Nephron (organoid): ENCODE results near the gene CSMD2.

Experiments
- H3K27ac Mint-ChIP-seq, 3 experiments: 2 replicates each; pipeline ENCODE4 v1.8.0; 2020; ENCODE audit warnings: mixed read lengths in 3 of 3, mild to moderate bottlenecking in 2 of 3, moderate library complexity in 1 of 3
- H3K27me3 Mint-ChIP-seq: 2 replicates; pipeline ENCODE4 v1.8.0; 2021; ENCODE audit warnings: low read depth, mild to moderate bottlenecking, moderate library complexity, mixed read lengths
- H3K36me3 Mint-ChIP-seq: 2 replicates; pipeline ENCODE4 v1.8.0; 2020; ENCODE audit warnings: low read depth, mixed read lengths
- H3K4me1 Mint-ChIP-seq: 2 replicates; pipeline ENCODE4 v1.8.0; 2020; ENCODE audit warnings: mixed read lengths
- H3K4me3 Mint-ChIP-seq, 3 experiments: 2 replicates each; pipeline ENCODE4 v1.8.0; 2020; ENCODE audit warnings: mild to moderate bottlenecking in 3 of 3, mixed read lengths in 3 of 3, moderate library complexity in 2 of 3
- H3K9me3 Mint-ChIP-seq: 2 replicates; pipeline ENCODE4 v1.8.0; 2020; ENCODE audit warnings: mixed read lengths
- TF ChIP-seq, protein P1 (sequence below), 3 experiments: fragments of 200-600 bp; sonication (generic); IDR thresholded peaks; one replicate each; pipeline ENCODE4 v1.5.0; 2021; ENCODE audit warnings: antibody characterized with exemption in 3 of 3; ENCODE audit not compliant: unreplicated experiment in 3 of 3

The CSMD2 gene

GRCh38 chr1:33698361-33699035 is 466.5 kb downstream of the CSMD2 start:
- Mint-ChIP-seq H3K4me3 (no peak overlapping the region), H3K27ac (no peak overlapping the region), H3K36me3 (no peaks in the 10 kb centered on the region), H3K9me3 (peaks cover 4% of the 10 kb centered on the region), H3K4me1 (no peaks in the 10 kb centered on the region), H3K27me3 (peaks cover 17% of the 10 kb centered on the region)
- TF ChIP-seq, protein P1, sequence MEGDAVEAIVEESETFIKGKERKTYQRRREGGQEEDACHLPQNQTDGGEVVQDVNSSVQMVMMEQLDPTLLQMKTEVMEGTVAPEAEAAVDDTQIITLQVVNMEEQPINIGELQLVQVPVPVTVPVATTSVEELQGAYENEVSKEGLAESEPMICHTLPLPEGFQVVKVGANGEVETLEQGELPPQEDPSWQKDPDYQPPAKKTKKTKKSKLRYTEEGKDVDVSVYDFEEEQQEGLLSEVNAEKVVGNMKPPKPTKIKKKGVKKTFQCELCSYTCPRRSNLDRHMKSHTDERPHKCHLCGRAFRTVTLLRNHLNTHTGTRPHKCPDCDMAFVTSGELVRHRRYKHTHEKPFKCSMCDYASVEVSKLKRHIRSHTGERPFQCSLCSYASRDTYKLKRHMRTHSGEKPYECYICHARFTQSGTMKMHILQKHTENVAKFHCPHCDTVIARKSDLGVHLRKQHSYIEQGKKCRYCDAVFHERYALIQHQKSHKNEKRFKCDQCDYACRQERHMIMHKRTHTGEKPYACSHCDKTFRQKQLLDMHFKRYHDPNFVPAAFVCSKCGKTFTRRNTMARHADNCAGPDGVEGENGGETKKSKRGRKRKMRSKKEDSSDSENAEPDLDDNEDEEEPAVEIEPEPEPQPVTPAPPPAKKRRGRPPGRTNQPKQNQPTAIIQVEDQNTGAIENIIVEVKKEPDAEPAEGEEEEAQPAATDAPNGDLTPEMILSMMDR (IDR thresholded peaks at IDR 0.05; ENCODE audit: unreplicated experiment in 3 of 3), result no peak

GRCh38 chr1:33697816-33698215 is 467.2 kb downstream of the CSMD2 start:
- Mint-ChIP-seq H3K4me3 (no peak overlapping the region), H3K4me1 (no peaks in the 10 kb centered on the region), H3K27ac (no peak overlapping the region), H3K9me3 (peaks cover 4% of the 10 kb centered on the region), H3K27me3 (peaks cover 17% of the 10 kb centered on the region), H3K36me3 (no peaks in the 10 kb centered on the region)
- TF ChIP-seq, protein P1 (IDR thresholded peaks at IDR 0.05; ENCODE audit: unreplicated experiment in 3 of 3), result no peak

DNA sequence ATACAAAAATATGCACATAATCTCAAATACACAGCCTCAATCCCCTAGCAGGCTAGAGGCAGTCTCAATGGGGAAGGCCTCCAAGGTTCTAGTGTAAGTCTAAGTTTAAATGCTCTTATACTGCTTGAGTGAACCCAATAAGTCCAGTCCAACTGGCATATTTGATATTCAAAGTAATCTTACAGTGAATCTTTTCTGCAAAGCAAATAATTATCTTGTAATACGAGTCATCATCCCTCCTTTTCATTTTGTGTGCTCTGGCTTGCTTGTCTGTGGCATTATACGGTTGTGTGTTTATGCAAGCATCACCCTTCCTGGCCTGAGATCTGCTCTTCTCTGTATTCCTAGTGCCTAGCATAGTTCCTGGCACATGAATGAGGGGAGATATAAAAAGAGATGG is 468.1 kb downstream of the CSMD2 start:
- peaks cover 3% of the 10 kb centered on the region for H3K9me3 Mint-ChIP-seq
- no peaks in the 10 kb centered on the region for H3K36me3 Mint-ChIP-seq
- no peaks in the 10 kb centered on the region for H3K4me1 Mint-ChIP-seq
- H3K27me3 Mint-ChIP-seq, result peaks cover 17% of the 10 kb centered on the region
- H3K27ac Mint-ChIP-seq, result no peak overlapping the region
- H3K4me3 Mint-ChIP-seq, result no peak overlapping the region
- TF ChIP-seq, protein P1 (IDR thresholded peaks at IDR 0.05; ENCODE audit: unreplicated experiment in 3 of 3), result no peak

DNA sequence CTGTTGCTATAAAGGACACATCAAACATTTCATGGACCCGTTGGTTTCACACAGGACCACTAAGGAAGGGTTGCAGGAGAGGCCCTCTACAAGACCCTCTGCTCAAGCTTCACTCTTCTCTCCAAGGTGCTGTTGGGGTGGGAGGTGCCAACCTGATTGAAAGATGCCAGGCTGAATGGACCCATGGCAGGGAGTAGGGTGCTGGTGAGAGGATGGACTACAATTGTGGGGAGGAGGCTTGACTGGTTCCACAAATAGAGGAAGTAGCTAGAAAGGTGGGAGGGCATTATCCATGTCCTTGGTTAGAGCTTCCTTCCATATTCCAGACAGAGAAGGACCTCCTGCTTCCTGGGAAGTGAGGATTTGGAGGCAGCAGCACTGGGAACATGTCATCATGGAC is 468.7 kb downstream of the CSMD2 start:
- H3K27me3 Mint-ChIP-seq, result peaks cover 22% of the 10 kb centered on the region
- H3K4me1 Mint-ChIP-seq, result no peaks in the 10 kb centered on the region
- TF ChIP-seq, protein P1 (IDR thresholded peaks at IDR 0.05; ENCODE audit: unreplicated experiment in 3 of 3), result no peak
- H3K4me3 Mint-ChIP-seq, result no peak overlapping the region
- no peaks in the 10 kb centered on the region for H3K9me3 Mint-ChIP-seq
- H3K36me3 Mint-ChIP-seq, result no peaks in the 10 kb centered on the region
- no peak overlapping the region for H3K27ac Mint-ChIP-seq

DNA sequence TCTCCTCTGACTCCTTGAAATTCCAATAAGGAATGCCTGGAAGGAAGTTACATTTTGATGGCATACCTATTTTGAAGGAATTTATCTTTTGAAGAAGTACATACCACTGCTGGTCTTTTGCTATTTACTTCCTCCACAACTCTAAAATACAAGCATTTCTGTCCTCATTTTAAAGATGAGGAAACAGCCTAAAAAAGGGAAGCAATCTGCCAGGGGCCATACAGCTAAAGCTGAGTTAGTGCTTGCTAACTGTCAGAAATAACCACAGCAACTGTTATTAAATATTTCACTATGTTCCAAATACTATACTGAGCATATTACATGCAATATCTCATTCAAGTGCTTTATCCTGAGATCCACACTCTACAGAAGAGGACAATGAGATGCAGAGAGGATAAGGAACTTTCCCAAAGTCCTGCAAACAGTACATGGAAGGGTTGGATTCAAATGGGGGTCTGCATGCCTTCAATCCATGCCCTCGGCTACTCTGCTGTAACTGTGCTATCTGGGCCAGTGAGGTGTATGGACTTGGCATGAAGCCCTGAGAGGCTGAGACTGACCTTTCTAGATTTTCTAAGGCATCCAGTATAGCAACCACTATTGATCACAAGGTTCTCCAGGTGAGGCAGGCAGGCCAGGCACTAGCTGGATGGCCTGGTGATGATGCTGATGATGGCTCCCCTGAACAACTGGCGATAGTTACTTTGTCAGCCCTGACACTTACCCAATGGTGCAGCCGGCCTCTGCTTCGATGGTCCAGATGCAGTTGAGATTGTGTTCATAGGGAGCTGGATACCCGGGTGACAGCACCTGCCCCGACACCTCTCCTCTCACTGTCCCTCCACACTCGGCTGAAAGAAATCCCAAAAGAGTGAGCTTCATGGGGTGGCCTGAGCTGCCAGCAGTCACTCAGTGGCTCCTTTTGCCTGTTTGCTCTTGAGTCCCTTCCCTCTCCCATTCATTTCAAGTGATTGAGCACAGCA is 472.5 kb downstream of the CSMD2 start:
- H3K9me3 Mint-ChIP-seq, result no peaks in the 10 kb centered on the region
- TF ChIP-seq, protein P1 (IDR thresholded peaks at IDR 0.05; ENCODE audit: unreplicated experiment in 3 of 3), result no peak
- no peaks in the 10 kb centered on the region for H3K36me3 Mint-ChIP-seq
- H3K27ac Mint-ChIP-seq, result no peak overlapping the region
- H3K4me3 Mint-ChIP-seq, result no peak overlapping the region
- peaks cover 30% of the 10 kb centered on the region for H3K27me3 Mint-ChIP-seq
- H3K4me1 Mint-ChIP-seq, result no peaks in the 10 kb centered on the region
